ENCODE data around the gene PRKCA.

PRKCA gene

DNA sequence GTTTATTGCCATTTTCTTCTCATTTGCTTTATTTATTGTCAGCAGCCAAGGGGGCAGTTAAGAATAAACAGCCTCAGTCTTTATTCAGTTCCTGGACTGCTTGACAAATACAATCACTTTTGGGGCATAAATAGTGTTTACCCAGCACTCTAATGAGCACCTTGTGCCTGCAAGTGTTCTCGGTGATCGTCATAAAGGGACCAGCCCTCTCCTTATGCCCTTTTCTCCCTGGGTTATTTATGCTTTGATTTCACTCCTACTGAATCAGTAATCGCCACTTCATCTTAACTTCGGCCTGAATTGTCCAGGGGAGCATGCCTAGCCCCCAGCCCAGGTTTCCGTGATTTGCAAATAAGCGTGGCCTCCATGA is 476.8 kb downstream of the PRKCA start:
- no peak overlapping the region for H3K4me3 ChIP-seq (ENCODE audit: low read depth, low read length)
- DNase-seq (ENCODE audit: low read depth), result no peak
- TF ChIP-seq, protein P1, sequence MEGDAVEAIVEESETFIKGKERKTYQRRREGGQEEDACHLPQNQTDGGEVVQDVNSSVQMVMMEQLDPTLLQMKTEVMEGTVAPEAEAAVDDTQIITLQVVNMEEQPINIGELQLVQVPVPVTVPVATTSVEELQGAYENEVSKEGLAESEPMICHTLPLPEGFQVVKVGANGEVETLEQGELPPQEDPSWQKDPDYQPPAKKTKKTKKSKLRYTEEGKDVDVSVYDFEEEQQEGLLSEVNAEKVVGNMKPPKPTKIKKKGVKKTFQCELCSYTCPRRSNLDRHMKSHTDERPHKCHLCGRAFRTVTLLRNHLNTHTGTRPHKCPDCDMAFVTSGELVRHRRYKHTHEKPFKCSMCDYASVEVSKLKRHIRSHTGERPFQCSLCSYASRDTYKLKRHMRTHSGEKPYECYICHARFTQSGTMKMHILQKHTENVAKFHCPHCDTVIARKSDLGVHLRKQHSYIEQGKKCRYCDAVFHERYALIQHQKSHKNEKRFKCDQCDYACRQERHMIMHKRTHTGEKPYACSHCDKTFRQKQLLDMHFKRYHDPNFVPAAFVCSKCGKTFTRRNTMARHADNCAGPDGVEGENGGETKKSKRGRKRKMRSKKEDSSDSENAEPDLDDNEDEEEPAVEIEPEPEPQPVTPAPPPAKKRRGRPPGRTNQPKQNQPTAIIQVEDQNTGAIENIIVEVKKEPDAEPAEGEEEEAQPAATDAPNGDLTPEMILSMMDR (IDR thresholded peaks at IDR 0.05; ENCODE audit: low read depth, low read length), result no peak
- TF ChIP-seq, protein P2, sequence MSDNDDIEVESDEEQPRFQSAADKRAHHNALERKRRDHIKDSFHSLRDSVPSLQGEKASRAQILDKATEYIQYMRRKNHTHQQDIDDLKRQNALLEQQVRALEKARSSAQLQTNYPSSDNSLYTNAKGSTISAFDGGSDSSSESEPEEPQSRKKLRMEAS (IDR thresholded peaks at IDR 0.05; ENCODE audit: low read depth, low read length), result no peak
- TF ChIP-seq POLR2A (IDR thresholded peaks at IDR 0.05; ENCODE audit: extremely low read depth, insufficient read length) (no peak), MYC (IDR thresholded peaks at IDR 0.05; ENCODE audit: low read depth, low read length) (no peak)

DNA sequence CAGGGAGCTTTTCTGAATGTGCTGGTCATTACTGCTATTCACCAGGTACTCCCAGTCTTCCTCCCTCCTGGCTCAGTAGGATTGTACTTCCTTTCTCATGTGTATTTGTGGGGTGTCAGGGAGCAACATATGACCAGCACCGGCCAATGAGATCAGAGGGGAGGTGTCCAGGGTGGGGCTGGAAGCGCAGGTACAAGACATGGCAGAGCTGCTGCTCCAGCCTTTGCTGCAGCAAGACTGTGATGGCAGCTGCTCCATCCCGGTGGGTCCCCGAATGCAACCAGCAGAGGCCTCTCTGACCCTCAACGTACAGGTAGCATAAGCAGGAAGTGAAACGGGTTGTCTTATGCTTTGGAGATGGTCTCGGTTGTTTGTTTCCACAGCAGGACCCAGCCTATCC is 478.7 kb downstream of the PRKCA start:
- TF ChIP-seq POLR2A (IDR thresholded peaks at IDR 0.05; ENCODE audit: extremely low read depth, insufficient read length) (no peak), MYC (IDR thresholded peaks at IDR 0.05; ENCODE audit: low read depth, low read length) (no peak)
- TF ChIP-seq, protein P2 (IDR thresholded peaks at IDR 0.05; ENCODE audit: low read depth, low read length), result no peak
- TF ChIP-seq, protein P1 (IDR thresholded peaks at IDR 0.05; ENCODE audit: low read depth, low read length), result no peak
- DNase-seq (ENCODE audit: low read depth), result no peak
- no peak overlapping the region for H3K4me3 ChIP-seq (ENCODE audit: low read depth, low read length)

DNA sequence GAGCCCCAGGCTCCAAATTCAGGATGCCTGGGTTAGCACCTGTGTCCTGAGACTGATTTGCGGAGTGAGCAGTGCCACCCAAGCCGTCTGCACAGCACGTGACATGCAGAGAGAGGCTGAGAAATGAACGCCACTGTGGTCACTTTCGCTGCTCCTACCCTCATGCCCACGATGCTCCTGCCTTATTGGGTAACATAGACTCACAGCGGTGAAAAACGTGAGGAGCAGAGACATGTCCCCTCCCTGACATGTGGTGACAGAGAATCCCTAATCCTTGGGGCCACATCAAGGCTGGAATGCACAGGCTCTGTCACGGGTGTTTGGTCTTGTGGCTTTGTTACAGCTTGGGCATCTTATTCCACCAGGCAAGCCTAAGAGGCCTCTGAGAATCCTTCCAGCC is 480.4 kb downstream of the PRKCA start:
- DNase-seq (ENCODE audit: low read depth), result no peak
- TF ChIP-seq MYC (IDR thresholded peaks at IDR 0.05; ENCODE audit: low read depth, low read length) (no peak), POLR2A (IDR thresholded peaks at IDR 0.05; ENCODE audit: extremely low read depth, insufficient read length) (no peak)
- TF ChIP-seq, protein P2 (IDR thresholded peaks at IDR 0.05; ENCODE audit: low read depth, low read length), result no peak
- TF ChIP-seq, protein P1 (IDR thresholded peaks at IDR 0.05; ENCODE audit: low read depth, low read length), result no peak
- no peak overlapping the region for H3K4me3 ChIP-seq (ENCODE audit: low read depth, low read length)

DNA sequence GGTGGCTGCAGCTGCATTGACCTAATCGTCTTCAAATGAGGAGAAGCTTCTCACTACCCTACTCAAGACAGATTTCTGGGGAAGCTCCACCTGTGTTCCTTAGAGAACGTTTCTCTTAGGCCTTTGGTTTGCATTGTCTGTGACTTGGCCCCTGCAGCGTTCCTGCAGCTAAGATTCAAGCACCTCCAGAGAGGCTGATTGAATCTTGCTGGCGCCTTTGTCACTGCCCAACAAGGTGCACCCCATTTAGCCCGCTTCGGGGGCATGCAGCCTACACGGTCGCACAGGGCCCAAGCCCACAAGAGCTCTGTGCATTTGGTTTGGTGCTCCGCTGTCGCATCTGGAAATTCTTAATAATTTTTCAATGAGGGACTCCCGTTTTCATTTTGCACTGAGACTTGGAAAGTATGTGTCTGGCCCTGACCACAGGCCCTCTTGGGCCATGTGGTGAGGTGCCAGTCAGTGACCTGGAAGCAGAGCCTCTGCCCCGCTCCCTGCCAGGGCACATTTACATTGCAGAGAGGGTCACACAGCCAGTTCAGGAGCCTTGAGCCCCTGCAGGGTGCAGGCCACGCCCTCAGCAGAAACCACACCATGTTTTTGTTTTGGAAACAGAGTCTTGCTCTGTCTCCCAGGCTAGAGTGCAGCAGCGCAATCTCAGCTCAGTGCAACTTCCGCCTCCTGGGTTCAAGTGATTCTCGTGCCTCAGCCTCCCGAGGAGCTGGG is 481.4 kb downstream of the PRKCA start:
- no peak for DNase-seq (ENCODE audit: low read depth)
- H3K4me3 ChIP-seq (ENCODE audit: low read depth, low read length), result no peak overlapping the region
- no peak for TF ChIP-seq POLR2A (IDR thresholded peaks at IDR 0.05; ENCODE audit: extremely low read depth, insufficient read length)

DNA sequence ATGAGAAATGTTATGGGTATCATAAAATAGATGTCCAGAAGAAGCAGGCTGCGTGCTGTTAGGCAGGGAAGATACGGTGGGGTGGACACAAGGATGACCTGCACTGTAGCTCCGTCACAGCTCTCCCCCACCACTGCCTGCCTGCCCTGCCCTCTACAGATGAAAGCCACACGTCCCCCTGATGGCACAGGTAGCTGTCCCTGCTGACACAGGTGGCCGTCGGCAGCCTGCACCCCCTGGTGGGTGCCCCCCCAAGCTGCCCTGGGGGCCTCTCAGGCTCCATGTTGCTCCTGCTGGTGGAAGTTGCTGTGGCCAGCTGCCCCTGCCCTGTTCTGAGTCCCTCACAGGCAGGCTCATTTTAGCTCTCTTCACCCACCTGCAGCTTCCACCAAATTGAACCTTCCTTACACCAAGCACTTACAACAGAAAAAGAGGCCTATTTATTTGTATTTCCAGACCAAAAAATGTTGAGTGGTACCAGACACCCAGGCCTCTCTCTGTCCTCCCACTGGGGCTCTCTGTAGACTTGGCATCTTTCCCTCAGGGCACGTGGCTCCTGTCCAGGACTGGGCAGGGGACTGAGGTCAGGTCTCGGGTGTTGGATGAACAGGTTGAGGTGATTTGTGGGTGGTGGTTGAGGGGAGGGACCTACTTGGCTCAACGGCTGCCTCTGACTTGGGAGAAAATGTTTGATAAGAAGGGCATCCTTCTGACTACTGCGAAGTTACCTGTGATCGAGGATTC is 482.4 kb downstream of the PRKCA start:
- H3K4me3 ChIP-seq (ENCODE audit: low read depth, low read length), result no peak overlapping the region
- DNase-seq (ENCODE audit: low read depth), result no peak
- no peak for TF ChIP-seq MYC (IDR thresholded peaks at IDR 0.05; ENCODE audit: low read depth, low read length)
- TF ChIP-seq, protein P2 (IDR thresholded peaks at IDR 0.05; ENCODE audit: low read depth, low read length), result no peak
- TF ChIP-seq, protein P1 (IDR thresholded peaks at IDR 0.05; ENCODE audit: low read depth, low read length), result no peak
- TF ChIP-seq POLR2A (IDR thresholded peaks at IDR 0.05; ENCODE audit: extremely low read depth, insufficient read length), result no peak

DNA sequence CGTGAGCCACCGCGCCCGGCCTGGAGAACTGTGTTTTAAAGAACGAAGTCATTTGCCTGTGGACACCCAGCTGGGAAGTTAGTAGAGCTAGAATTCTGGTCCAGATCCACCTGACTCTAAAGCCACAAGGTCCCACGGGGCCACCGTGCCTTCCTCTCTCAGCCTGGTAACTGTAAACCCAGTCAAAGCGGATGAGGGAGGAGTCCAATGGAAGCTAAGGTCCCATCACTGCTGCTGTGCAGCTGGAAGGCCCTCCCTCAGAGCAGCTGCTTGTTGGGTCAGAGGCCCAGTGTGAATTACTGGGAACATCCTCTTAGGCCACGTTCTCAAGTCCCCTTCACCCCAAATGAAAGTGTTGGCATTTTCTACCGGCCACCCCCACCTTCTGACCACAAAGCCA is 483.7 kb downstream of the PRKCA start:
- no peak for DNase-seq (ENCODE audit: low read depth)
- H3K4me3 ChIP-seq (ENCODE audit: low read depth, low read length), result no peak overlapping the region
- TF ChIP-seq, protein P1 (IDR thresholded peaks at IDR 0.05; ENCODE audit: low read depth, low read length), result no peak
- TF ChIP-seq POLR2A (IDR thresholded peaks at IDR 0.05; ENCODE audit: extremely low read depth, insufficient read length), result no peak
- TF ChIP-seq, protein P2 (IDR thresholded peaks at IDR 0.05; ENCODE audit: low read depth, low read length), result no peak
- TF ChIP-seq MYC (IDR thresholded peaks at IDR 0.05; ENCODE audit: low read depth, low read length), result no peak

Measured in NB4 (cell line).